ENCODE data around the gene DPY30.

The DPY30 gene

DNA sequence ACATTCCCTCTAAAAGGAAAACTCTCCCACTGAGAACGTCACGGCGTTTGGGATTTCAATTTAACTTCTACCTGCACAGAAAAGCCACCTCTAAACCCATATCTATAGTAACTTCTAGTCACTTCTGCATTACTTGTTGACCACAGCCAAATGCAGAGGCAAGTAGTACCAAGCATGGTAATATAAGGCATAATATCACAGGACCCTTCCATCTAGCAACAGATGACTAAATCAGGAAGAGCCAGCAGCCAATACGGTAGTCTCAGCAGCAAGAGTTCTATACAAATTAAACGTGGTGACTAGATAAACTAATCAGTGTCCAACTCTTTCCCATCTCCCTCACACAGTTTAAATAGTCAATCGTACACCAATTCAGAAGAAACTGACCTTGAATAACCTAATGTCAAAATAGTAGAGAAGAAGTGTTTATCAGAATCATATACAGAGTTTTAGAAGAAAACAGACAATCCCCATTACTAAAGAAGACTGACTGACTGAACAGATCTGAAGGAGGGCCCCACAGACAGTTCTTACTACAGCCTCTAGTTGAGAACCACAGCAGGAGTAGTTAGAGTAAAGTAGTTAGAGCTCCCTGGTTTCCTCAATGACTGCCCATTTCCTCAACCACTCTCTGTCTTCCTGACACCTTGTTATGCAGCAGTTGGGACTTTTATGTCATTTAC, 58.8 kb downstream of the DPY30 start:
- Histone ChIP-seq H3K27ac (ENCODE audit: low read depth, low read length) (no peak overlapping the region), H3K4me1 (ENCODE audit: control insufficient read depth, low read length) (peaks cover 10% of the 10 kb centered on the region), H3K27me3 (ENCODE audit: control insufficient read depth, low read length) (no peaks in the 10 kb centered on the region), H3K4me2 (ENCODE audit: low read length) (peak overlapping the region; percentile 11; the same call in 1 of the 2 replicates), H3K4me3 (ENCODE audit: low read length) (no peak overlapping the region), H3K79me2 (ENCODE audit: control insufficient read depth, low read length) (peaks cover 96% of the 10 kb centered on the region), H3K36me3 (ENCODE audit: control insufficient read depth, low read length) (no peaks in the 10 kb centered on the region), H3K9me3 (ENCODE audit: control insufficient read depth, insufficient read depth, low read length) (no peaks in the 10 kb centered on the region), H3F3A (ENCODE audit: control insufficient read depth, insufficient read depth) (no peaks in the 10 kb centered on the region), H3K9me2 (replicated peaks; ENCODE audit: control insufficient read depth, low read length) (no peaks in the 10 kb centered on the region), H4K20me1 (ENCODE audit: control insufficient read depth, insufficient read depth, low read depth, low read length) (no peaks in the 10 kb centered on the region)
- TF ChIP-seq, protein P1, sequence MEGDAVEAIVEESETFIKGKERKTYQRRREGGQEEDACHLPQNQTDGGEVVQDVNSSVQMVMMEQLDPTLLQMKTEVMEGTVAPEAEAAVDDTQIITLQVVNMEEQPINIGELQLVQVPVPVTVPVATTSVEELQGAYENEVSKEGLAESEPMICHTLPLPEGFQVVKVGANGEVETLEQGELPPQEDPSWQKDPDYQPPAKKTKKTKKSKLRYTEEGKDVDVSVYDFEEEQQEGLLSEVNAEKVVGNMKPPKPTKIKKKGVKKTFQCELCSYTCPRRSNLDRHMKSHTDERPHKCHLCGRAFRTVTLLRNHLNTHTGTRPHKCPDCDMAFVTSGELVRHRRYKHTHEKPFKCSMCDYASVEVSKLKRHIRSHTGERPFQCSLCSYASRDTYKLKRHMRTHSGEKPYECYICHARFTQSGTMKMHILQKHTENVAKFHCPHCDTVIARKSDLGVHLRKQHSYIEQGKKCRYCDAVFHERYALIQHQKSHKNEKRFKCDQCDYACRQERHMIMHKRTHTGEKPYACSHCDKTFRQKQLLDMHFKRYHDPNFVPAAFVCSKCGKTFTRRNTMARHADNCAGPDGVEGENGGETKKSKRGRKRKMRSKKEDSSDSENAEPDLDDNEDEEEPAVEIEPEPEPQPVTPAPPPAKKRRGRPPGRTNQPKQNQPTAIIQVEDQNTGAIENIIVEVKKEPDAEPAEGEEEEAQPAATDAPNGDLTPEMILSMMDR (IDR thresholded peaks at IDR 0.05; ENCODE audit: low read depth, low read length, poor library complexity, severe bottlenecking), result no peak
- TF ChIP-seq EZH2phosphoT487 (IDR thresholded peaks at IDR 0.05; ENCODE audit: borderline replicate concordance, low read length), result no peak

DNA sequence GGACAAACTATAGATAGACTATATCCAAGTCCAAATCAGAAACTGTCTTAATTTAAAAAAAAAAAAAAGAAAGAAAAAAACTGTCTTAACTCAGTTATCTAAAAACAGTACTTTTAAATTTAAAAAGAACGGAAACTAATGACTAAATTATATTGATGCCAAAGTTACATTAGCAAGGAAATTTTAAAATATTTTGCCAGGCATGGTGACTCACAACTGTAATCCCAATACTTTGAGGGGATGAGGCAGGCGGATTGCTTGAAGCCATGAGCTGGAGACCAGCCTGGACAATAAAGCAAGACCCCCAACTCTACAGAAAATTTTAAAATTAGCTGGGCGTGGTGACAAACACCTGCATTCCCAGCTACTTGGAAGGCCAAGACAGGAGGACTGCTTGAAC, 59.6 kb downstream of the DPY30 start:
- H4K20me1 ChIP-seq (ENCODE audit: control insufficient read depth, insufficient read depth, low read depth, low read length), result 0 out of 2 replicates have a peak, but pooled peaks cover 3% of the 10 kb centered on the region
- H3K4me2 ChIP-seq (ENCODE audit: low read length), result no peak overlapping the region

DNA sequence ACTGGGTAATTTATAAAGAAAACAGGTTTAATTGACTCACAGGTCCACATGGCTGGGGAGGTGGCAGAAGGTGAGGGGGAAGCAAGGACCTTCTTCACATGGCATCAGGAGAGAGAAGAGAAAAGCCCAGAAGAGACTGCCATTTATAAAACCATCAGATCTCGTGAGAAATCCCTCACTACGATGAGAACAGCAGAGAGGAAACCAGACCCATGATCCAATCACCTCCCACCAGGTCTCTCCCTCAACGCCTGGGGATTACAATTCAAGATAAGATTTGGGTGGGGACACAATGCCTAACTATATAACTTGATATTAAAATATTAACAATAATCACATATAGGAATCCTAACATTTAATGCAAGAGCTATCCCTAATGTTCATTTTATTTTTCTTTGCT, 60.6 kb downstream of the DPY30 start:
- TF ChIP-seq, protein P1 (IDR thresholded peaks at IDR 0.05; ENCODE audit: low read depth, low read length, poor library complexity, severe bottlenecking), result no peak
- no peak for TF ChIP-seq EZH2phosphoT487 (IDR thresholded peaks at IDR 0.05; ENCODE audit: borderline replicate concordance, low read length)
- Histone ChIP-seq H3K9me2 (replicated peaks; ENCODE audit: control insufficient read depth, low read length) (no peaks in the 10 kb centered on the region), H3K9me3 (ENCODE audit: control insufficient read depth, insufficient read depth, low read length) (no peaks in the 10 kb centered on the region), H3K4me2 (ENCODE audit: low read length) (no peak overlapping the region), H3K4me3 (ENCODE audit: low read length) (no peak overlapping the region), H3F3A (ENCODE audit: control insufficient read depth, insufficient read depth) (no peaks in the 10 kb centered on the region), H3K4me1 (ENCODE audit: control insufficient read depth, low read length) (peaks cover 10% of the 10 kb centered on the region), H3K79me2 (ENCODE audit: control insufficient read depth, low read length) (peaks cover 96% of the 10 kb centered on the region), H3K27me3 (ENCODE audit: control insufficient read depth, low read length) (no peaks in the 10 kb centered on the region), H3K27ac (ENCODE audit: low read depth, low read length) (no peak overlapping the region), H4K20me1 (ENCODE audit: control insufficient read depth, insufficient read depth, low read depth, low read length) (0 out of 2 replicates have a peak, but pooled peaks cover 3% of the 10 kb centered on the region), H3K36me3 (ENCODE audit: control insufficient read depth, low read length) (no peaks in the 10 kb centered on the region)

More for the DNA sequence above, 59.6 kb downstream of the DPY30 start:
- no peaks in the 10 kb centered on the region for H3K9me3 ChIP-seq (ENCODE audit: control insufficient read depth, insufficient read depth, low read length)
- no peaks in the 10 kb centered on the region for H3K36me3 ChIP-seq (ENCODE audit: control insufficient read depth, low read length)
- H3F3A ChIP-seq (ENCODE audit: control insufficient read depth, insufficient read depth), result no peaks in the 10 kb centered on the region
- no peaks in the 10 kb centered on the region for H3K9me2 ChIP-seq (replicated peaks; ENCODE audit: control insufficient read depth, low read length)
- peaks cover 96% of the 10 kb centered on the region for H3K79me2 ChIP-seq (ENCODE audit: control insufficient read depth, low read length)
- no peak overlapping the region for H3K4me3 ChIP-seq (ENCODE audit: low read length)
- no peak for TF ChIP-seq EZH2phosphoT487 (IDR thresholded peaks at IDR 0.05; ENCODE audit: borderline replicate concordance, low read length)
- TF ChIP-seq, protein P1 (IDR thresholded peaks at IDR 0.05; ENCODE audit: low read depth, low read length, poor library complexity, severe bottlenecking), result no peak
- no peaks in the 10 kb centered on the region for H3K27me3 ChIP-seq (ENCODE audit: control insufficient read depth, low read length)
- H3K4me1 ChIP-seq (ENCODE audit: control insufficient read depth, low read length), result peaks cover 10% of the 10 kb centered on the region
- no peak overlapping the region for H3K27ac ChIP-seq (ENCODE audit: low read depth, low read length)

All from DOHH2 (cell line).